SJSA1 (cell line): Measurements from ENCODE around the gene CNOT10. TPM values are rescaled to one million over a fixed set of nuclear protein-coding genes. Genes with fewer than 3 reads are reported as not detected.

Source experiments
- DNase-seq, 2 experiments: peaks; one replicate each; pipeline ENCODE4 v3.0.0-alpha.2; 2015 to 2020; ENCODE audit warnings: low spot score in 2 of 2, low read depth in 1 of 2
- H3K27ac ChIP-seq: fragments of 250-450 bp; sonication (Bioruptor Pico); 2 replicates; pipeline ENCODE4 v1.5.1; 2020; ENCODE audit warnings: mild to moderate bottlenecking, moderate library complexity
- H3K27me3 ChIP-seq: fragments of 250-450 bp; sonication (Bioruptor Pico); replicated peaks from 2 replicates; pipeline ENCODE4 v1.5.1; 2020; ENCODE audit warnings: mild to moderate bottlenecking, moderate library complexity
- H3K36me3 ChIP-seq: fragments of 250-450 bp; sonication (Bioruptor Pico); 2 replicates; pipeline ENCODE4 v1.5.1; 2020; ENCODE audit warnings: mild to moderate bottlenecking
- H3K4me1 ChIP-seq: fragments of 250-450 bp; sonication (Bioruptor Pico); replicated peaks from 2 replicates; pipeline ENCODE4 v1.6.1; 2021; ENCODE audit warnings: mild to moderate bottlenecking
- H3K4me3 ChIP-seq: fragments of 250-450 bp; sonication (Bioruptor Pico); 2 replicates; pipeline ENCODE4 v1.5.1; 2020; ENCODE audit warnings: mild to moderate bottlenecking
- H3K9me3 ChIP-seq: fragments of 250-450 bp; sonication (Bioruptor Pico); replicated peaks from 2 replicates; pipeline ENCODE4 v1.5.1; 2020; ENCODE audit warnings: mild to moderate bottlenecking
- total RNA-seq: library from RNA; depleted of rRNA; stranded (reverse); fragments of >200 nt; shearing (Covaris generic); gene quantifications from 2 replicates; pipeline ENCODE4 v1.2.3, GENCODE V29; 2014; rRNA removed

The CNOT10 gene
- total RNA-seq, 1 experiment from 2014 or later, result 26.8 TPM

DNA sequence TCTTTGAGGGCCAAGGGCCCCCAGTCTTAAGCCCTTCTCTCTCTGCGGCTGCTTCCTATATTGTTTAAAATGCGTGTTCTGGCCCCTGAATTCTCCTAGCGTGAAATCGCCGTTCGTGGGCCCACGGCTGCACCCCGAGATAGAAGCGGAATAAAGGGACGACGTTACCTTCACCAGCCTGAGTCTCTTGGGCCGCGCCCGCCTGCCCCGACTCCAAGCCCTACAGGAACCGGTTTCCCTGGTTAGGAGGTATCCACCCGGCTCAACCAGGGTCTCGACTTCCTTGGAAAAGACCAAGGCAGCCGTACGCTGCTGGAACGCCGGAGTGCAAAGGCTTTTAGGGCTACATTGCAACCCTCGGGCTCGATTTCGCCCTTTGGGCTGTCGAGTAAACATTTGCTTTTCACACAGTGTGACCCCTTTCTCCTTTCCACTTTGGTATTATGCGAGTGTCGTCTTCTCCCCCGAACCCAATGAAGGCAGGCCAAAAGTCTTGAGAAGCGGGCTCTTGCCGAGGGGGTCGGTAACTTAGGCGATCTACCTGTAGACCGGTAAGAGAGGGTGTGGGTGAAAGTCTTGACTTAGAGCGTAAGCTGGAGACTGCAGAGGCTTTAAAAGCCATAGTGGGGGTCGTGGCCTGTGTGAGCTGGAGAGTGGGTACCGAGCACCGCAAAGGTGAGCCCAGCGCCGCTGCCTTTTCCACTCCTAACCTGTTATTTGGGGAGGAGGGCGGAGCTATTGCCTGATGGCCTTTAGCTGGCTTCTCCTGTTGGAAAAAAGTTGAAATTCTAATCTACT, 134.8 kb downstream of the CNOT10 start:
- DNase-seq, result no peak
- Histone ChIP-seq H3K27me3 (peaks cover 52% of the 10 kb centered on the region), H3K27ac (no peak overlapping the region), H3K9me3 (peaks cover 18% of the 10 kb centered on the region), H3K36me3 (no peaks in the 10 kb centered on the region), H3K4me1 (peaks cover 18% of the 10 kb centered on the region), H3K4me3 (no peak overlapping the region)

DNA sequence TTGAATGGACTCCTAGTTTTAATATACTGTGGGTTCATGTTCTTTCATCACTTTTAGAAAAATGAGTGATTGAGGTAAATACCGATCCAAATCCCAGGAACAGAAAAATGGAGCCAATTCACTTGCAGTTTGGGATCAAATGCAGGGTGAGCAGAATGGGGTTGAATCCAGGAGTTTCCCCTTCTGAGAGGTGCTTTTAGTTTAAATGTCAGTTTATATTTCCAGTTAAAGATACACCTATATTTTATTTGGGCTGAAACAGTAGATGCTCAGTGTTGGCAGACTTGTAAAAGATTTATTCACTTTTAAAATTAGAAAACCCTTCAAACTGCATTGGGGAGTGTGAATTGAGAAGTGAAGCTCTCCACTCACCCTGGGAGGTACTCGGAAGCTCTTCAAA, 135.4 kb downstream of the CNOT10 start:
- no peak overlapping the region for H3K4me3 ChIP-seq
- H3K36me3 ChIP-seq, result no peaks in the 10 kb centered on the region
- peaks cover 18% of the 10 kb centered on the region for H3K4me1 ChIP-seq
- H3K27ac ChIP-seq, result no peak overlapping the region
- DNase-seq, result no peak
- peaks cover 46% of the 10 kb centered on the region for H3K27me3 ChIP-seq
- H3K9me3 ChIP-seq, result peaks cover 18% of the 10 kb centered on the region

DNA sequence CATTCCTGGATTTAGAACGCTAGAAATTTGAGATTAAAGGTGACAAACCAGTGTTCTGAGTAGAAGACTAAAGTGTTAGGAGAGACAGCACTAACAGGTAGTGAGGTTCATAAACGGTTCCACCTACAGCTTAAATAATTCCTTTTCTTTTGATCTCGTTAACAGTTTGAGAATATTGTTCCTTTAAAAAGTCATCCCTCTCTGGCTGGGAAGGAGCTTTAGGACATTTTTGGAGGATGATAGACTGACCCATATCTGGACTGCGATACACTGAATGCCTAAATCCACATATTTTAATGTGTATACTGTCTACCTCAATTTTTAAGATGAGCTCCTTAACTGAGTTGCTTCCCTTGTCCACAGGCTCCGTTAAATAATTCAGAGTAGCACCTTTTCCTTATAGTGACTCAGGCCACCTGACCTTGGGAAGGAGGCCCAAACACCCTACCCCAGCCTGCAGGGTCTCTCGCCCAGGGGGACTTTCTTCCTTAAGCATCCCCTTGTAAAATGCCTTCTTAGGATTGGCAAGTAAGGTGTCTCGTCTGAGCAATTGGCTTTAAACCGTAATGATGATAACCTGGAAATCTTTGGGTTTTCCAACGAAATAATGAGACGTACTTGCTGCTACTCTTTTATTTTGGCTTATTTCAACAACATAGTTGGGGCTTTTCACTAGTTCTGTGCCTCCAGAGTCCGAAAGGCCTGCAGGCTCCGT, 136.1 kb downstream of the CNOT10 start:
- Histone ChIP-seq H3K27me3 (peaks cover 39% of the 10 kb centered on the region), H3K36me3 (no peaks in the 10 kb centered on the region), H3K4me1 (peaks cover 18% of the 10 kb centered on the region), H3K4me3 (no peak overlapping the region), H3K27ac (no peak overlapping the region), H3K9me3 (peaks cover 18% of the 10 kb centered on the region)
- no peak for DNase-seq

DNA sequence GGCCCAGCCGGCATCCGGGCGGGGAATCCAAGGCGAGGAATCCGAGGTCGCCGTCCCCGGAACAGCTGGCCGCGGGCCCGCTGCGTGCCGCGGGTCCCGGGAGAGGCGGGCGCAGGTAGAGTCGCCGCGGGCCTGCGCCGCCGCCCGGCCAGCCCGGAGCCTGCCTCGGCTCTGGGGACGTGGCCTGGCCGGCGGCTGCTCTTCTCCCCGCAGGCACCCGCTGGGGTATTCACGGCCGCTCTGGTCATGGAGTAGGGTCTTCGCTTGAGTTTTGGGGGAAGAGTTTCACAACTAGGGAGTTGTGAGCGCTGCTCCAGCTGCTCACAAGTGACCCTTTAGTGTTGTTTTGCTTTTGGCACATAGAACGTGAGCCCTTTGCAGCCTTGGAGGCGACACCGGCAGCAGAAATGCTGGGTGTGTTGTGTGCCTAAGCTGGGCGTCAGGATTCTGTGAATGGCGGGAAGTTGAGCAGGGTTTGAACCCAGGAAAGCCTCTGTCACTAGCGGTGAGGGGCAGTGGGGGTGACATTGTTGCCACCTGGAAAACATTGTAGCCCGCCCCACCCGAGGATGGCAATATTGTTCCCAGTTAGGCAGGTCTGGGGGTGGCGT, 136.8 kb downstream of the CNOT10 start:
- Histone ChIP-seq H3K9me3 (peaks cover 18% of the 10 kb centered on the region), H3K27me3 (peaks cover 34% of the 10 kb centered on the region), H3K4me3 (no peak overlapping the region), H3K36me3 (no peaks in the 10 kb centered on the region), H3K27ac (no peak overlapping the region), H3K4me1 (peaks cover 14% of the 10 kb centered on the region)
- no peak for DNase-seq

DNA sequence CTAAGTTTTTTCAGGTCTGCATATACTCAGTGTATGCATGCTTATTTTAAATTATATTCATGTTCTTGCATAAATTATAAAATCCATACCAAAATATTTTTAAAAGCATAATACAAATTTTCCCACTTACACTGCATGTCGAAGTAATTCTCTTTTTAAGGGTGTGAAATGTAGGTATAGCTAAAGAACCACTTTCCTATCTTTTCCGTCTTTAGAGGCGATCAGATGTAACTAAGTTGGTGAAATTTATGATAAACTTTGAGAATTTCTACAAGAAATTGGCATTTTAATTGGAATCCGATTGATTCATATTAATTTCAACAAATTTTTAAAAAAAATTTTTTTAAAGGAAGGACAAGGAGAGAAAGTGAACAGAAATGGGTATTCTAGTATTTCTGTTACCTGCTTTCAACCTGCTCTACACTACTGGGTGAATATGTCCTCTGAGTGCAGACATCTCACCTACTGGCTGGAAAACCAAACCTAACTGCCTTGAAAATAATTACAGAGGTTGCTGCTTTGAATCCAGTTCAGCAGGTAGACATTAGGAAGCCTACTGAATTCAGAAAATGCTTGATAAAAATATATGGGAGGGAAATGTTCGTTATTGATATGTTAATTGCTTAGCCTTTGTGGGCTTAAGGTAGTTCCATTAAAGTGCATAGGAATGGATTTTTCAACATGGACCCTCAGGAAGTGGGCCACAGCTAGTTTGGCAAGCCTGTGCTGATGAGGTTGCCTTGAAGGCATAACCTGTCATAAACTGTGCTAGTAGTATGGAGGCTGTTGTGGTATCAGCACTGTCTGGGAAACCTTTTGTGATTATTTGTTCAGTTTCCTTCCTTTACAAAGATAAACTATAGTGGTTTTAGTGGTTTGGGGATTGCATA, 137.9 kb downstream of the CNOT10 start:
- H3K9me3 ChIP-seq, result peaks cover 9% of the 10 kb centered on the region
- no peak overlapping the region for H3K4me3 ChIP-seq
- H3K36me3 ChIP-seq, result no peaks in the 10 kb centered on the region
- H3K4me1 ChIP-seq, result peaks cover 4% of the 10 kb centered on the region
- H3K27me3 ChIP-seq, result peaks cover 24% of the 10 kb centered on the region
- no peak overlapping the region for H3K27ac ChIP-seq
- no peak for DNase-seq

Other genes with a start within 250 kb of the CNOT10 start
- 159 and 204 TPM in 2 replicates for gene CMTM6, start 182.3 kb upstream of the CNOT10 start, total RNA-seq
- gene DYNC1LI1, start 114.3 kb upstream of the CNOT10 start, total RNA-seq, result 48.1 and 67.0 TPM in 2 replicates
- gene TRIM71, start 132.8 kb downstream of the CNOT10 start, total RNA-seq, result under 0.01 TPM in 1 of 2 replicates, not detected in the other